ENCODE results near the gene ZBTB34. TPM values are rescaled to one million over a fixed set of nuclear protein-coding genes. Genes with fewer than 3 reads are reported as not detected.
"Not testable (repeated sequence)": the region's sequence is repeated elsewhere in the genome, so short reads cannot be mapped to it uniquely, and the experiment has no call there.

The ZBTB34 gene
- total RNA-seq, 2 donors from 2014 or later = 9.9 to 16.6 TPM

DNA sequence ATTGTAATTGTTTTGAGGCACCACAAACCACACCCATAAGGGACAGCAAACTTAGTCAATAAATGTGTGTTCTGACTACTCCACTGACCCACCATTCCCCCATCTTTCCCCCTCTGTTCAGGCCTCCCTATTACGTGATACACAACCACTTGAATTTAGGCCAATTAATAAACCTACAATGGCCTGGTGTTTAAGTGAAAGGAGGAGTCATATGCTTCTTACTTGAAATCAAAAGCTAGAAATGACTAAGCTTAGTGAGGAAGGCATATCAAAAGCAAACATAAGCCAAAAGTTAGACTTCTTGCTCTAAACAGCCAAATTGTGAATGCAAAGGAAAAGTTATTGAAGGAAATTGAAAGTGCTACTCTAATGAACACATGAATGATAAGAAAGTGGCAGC lies 41.0 kb upstream of the ZBTB34 start:
- Histone ChIP-seq H3K4me3 (no peak overlapping the region), H3K27ac (no peak overlapping the region), H3K36me3 (peaks cover 5% of the 10 kb centered on the region), H3K9me3 (peaks cover 14% of the 10 kb centered on the region), H3K4me1 (ENCODE audit: control insufficient read depth in 1 of 2, low read depth in 2 of 2) (peaks cover 0 to 23% of the 10 kb centered on the region in 2 donors), H3K27me3 (replicated peaks; ENCODE audit: insufficient read depth) (no peaks in the 10 kb centered on the region)
- TF ChIP-seq, protein P1, sequence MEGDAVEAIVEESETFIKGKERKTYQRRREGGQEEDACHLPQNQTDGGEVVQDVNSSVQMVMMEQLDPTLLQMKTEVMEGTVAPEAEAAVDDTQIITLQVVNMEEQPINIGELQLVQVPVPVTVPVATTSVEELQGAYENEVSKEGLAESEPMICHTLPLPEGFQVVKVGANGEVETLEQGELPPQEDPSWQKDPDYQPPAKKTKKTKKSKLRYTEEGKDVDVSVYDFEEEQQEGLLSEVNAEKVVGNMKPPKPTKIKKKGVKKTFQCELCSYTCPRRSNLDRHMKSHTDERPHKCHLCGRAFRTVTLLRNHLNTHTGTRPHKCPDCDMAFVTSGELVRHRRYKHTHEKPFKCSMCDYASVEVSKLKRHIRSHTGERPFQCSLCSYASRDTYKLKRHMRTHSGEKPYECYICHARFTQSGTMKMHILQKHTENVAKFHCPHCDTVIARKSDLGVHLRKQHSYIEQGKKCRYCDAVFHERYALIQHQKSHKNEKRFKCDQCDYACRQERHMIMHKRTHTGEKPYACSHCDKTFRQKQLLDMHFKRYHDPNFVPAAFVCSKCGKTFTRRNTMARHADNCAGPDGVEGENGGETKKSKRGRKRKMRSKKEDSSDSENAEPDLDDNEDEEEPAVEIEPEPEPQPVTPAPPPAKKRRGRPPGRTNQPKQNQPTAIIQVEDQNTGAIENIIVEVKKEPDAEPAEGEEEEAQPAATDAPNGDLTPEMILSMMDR (IDR thresholded peaks at IDR 0.05) = no peak
- ATAC-seq (ENCODE audit: insufficient number of reproducible peaks, low FRiP score, low read depth) (no peak), DNase-seq (ENCODE audit: low spot score) (no peak)

DNA sequence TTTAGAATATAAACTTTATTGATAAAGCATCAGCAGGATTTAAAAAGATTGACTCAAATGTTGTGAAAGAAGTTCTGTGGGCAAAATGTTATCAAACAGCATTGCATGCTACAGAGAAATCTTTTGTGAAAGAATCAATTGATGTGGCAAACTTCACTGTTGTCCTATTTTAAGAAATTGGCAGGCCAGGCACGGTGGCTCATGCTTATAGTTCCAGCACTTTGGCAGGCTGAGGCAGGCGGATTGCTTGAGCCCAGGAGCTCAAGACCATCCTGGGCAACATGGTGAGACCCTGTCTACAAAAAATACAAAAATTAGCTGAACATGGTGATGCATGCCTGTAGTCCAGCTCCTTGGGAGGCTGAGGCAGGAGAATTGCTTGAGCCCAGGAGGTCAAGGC lies 38.2 kb upstream of the ZBTB34 start:
- Histone ChIP-seq H3K27ac (no peak overlapping the region), H3K4me3 (no peak overlapping the region), H3K27me3 (replicated peaks; ENCODE audit: insufficient read depth) (no peaks in the 10 kb centered on the region), H3K9me3 (peaks cover 10% of the 10 kb centered on the region), H3K4me1 (ENCODE audit: control insufficient read depth in 1 of 2, low read depth in 2 of 2) (peaks cover 0 to 8% of the 10 kb centered on the region in 2 donors), H3K36me3 (peaks cover 5% of the 10 kb centered on the region)
- TF ChIP-seq, protein P1 (IDR thresholded peaks at IDR 0.05) = no peak
- DNase-seq (ENCODE audit: low spot score) (no peak), ATAC-seq (ENCODE audit: insufficient number of reproducible peaks, low FRiP score, low read depth) (no peak)

DNA sequence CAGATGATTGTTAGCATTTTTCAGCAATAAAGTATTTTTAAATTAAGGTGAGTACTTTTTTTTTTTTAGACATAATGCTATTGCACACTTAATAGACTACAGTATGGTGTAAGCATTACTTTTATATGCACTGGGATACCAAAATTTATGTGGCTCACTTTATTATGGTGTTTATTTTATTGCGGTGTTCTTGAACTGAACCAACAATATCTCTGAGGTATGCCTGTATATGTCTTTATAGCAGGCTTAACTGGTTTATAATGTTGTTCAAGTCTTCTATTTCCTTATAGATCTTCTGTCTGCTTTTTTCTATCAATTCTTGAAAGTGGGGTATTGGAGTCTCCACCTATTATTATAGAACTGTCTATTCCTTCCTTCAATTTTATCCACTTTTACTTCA lies 37.6 kb upstream of the ZBTB34 start:
- ATAC-seq (ENCODE audit: insufficient number of reproducible peaks, low FRiP score, low read depth) (no peak), DNase-seq (ENCODE audit: low spot score) (no peak)
- peaks cover 0 to 8% of the 10 kb centered on the region in 2 donors for H3K4me1 ChIP-seq (ENCODE audit: control insufficient read depth in 1 of 2, low read depth in 2 of 2)
- H3K27ac ChIP-seq = no peak overlapping the region
- peaks cover 10% of the 10 kb centered on the region for H3K9me3 ChIP-seq
- TF ChIP-seq, protein P1 (IDR thresholded peaks at IDR 0.05) = no peak
- H3K4me3 ChIP-seq = no peak overlapping the region
- H3K36me3 ChIP-seq = peaks cover 5% of the 10 kb centered on the region
- no peaks in the 10 kb centered on the region for H3K27me3 ChIP-seq (replicated peaks; ENCODE audit: insufficient read depth)

DNA sequence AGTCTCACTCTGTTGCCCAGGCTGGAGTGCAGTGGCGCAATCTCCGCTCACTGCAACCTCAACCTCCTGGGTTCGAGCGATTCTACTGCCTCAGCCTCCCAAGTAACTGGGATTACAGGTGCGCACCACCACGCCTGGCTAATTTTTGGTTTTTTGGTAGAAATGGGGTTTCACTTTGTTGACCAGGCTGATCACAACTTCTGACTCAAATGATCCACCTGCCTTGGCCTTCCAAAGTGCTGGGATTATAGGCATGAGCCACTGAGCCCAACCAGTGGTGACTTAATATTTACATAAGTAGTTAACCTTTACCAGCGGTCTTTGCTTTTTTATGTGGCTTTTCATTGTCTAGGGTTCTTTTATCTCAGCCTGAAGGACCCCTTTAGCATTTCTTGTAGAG lies 36.4 kb upstream of the ZBTB34 start:
- DNase-seq (ENCODE audit: low spot score); H3K27me3 ChIP-seq (replicated peaks; ENCODE audit: insufficient read depth); H3K4me1 ChIP-seq (ENCODE audit: control insufficient read depth in 1 of 2, low read depth in 2 of 2); H3K9me3 ChIP-seq; ATAC-seq (ENCODE audit: insufficient number of reproducible peaks, low FRiP score, low read depth); H3K36me3 ChIP-seq; H3K27ac ChIP-seq; H3K4me3 ChIP-seq: not testable (repeated sequence)

DNA sequence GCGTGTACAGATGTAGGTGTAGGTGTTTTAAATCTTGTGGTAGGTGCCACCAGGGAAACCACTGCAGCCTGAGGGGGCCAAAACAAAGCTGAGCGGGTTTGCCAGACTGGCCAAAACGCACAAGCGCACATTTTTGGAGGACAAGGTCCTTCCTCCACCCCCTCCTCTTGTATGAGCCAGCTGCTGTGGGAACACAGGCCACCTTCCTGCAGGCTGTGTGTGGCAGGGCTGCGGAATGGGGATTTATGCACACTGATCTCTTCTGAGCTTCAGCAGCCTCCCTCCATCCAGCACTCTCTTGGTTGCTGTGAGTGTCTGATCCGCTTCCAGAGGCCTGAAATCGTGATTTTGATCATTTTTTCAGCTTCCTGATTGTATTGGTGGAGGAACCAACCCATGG lies 33.2 kb upstream of the ZBTB34 start:
- peaks cover 0 to 6% of the 10 kb centered on the region in 2 donors for H3K4me1 ChIP-seq (ENCODE audit: control insufficient read depth in 1 of 2, low read depth in 2 of 2)
- no peak overlapping the region for H3K27ac ChIP-seq
- H3K9me3 ChIP-seq = no peaks in the 10 kb centered on the region
- no peak overlapping the region for H3K4me3 ChIP-seq
- ATAC-seq (ENCODE audit: insufficient number of reproducible peaks, low FRiP score, low read depth) (no peak), DNase-seq (ENCODE audit: low spot score) (no peak)
- no peaks in the 10 kb centered on the region for H3K27me3 ChIP-seq (replicated peaks; ENCODE audit: insufficient read depth)
- TF ChIP-seq, protein P1 (IDR thresholded peaks at IDR 0.05) = no peak
- H3K36me3 ChIP-seq = peaks cover 2% of the 10 kb centered on the region

DNA sequence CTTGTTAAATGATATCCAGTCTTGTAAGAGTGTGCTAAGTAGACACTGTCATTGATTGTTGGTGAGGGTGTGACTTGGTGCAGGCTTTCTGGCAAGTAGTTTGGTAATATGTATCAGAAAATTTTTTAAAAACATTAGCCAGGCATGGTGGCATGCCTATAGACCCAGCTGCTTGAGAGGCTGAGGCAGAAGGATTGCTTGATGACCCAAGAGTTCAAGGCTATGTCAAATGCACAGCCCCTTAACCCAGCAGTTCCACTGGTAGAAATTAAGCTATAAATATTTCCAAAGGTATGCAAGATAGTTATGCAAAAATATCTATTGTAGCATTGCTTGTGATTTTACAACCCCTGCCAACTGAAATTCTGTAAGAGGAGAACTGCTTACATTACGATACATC lies 31.4 kb upstream of the ZBTB34 start:
- Histone ChIP-seq H3K27ac (no peak overlapping the region), H3K4me3 (no peak overlapping the region), H3K36me3 (peaks cover 19% of the 10 kb centered on the region), H3K27me3 (replicated peaks; ENCODE audit: insufficient read depth) (no peaks in the 10 kb centered on the region), H3K9me3 (no peaks in the 10 kb centered on the region), H3K4me1 (ENCODE audit: control insufficient read depth in 1 of 2, low read depth in 2 of 2) (no peaks in the 10 kb centered on the region)
- no peak for DNase-seq (ENCODE audit: low spot score)
- no peak for ATAC-seq (ENCODE audit: insufficient number of reproducible peaks, low FRiP score, low read depth)
- TF ChIP-seq, protein P1 (IDR thresholded peaks at IDR 0.05) = no peak
